HCT116 (cell line): ENCODE data around the gene RBM23. TPM values are rescaled to one million over a fixed set of nuclear protein-coding genes. Genes with fewer than 3 reads are reported as not detected.

Experiments
- ATAC-seq: fragments of 200-7000 bp; cut with Tn5 transposase; 2 replicates; pipeline ENCODE4 v1.9.1; 2020; ENCODE audit warnings: mild to moderate bottlenecking, moderate library complexity
- BruUV-seq: library from RNA; stranded (reverse); fragments of 400-500 nt; replicated peaks from 2 replicates; lab custom pipeline; 2021; lab: Mats Ljungman, UMichigan
- CTCF ChIA-PET: fragments of 300-600 bp; sonication (Branson Sonifier 250); formaldehyde crosslinking; loops from one replicate; lab custom pipeline; 2021; ENCODE audit warnings: antibody characterized with exemption; lab: Charles Lee
- POLR2A ChIA-PET: fragments of 300-600, 350-600 bp; sonication (Branson Sonifier 250); formaldehyde crosslinking; loops from one replicate; lab custom pipeline; 2021; ENCODE audit warnings: antibody characterized with exemption; lab: Charles Lee
- RAD21 ChIA-PET, 2 experiments: fragments of 300-600 bp; sonication (Branson Sonifier 250); formaldehyde crosslinking; loops; one replicate each; lab custom pipeline; 2023; ENCODE audit warnings: low total read pairs in 2 of 2; ENCODE audit not compliant: uncharacterized antibody in 2 of 2, unreplicated experiment in 2 of 2, low non-redundant PET in 1 of 2; lab: Charles Lee
- DNase-seq: peaks from one replicate; pipeline ENCODE4 v3.0.0-alpha.2; 2010; ENCODE audit warnings: low read depth, low spot score
- H2AFZ ChIP-seq: fragments of 200-600 bp; shearing (Covaris generic), sonication (generic); 2 replicates; pipeline ENCODE4 v1.6.1; 2017; ENCODE audit warnings: low read depth, mixed run types, mixed read lengths, antibody characterized with exemption, low read length; ENCODE audit not compliant: poor library complexity, severe bottlenecking
- H3K27ac ChIP-seq: 2 replicates; pipeline ENCODE4 v1.5.1; 2012; ENCODE audit warnings: low read depth, low read length
- H3K27me3 ChIP-seq: fragments of 200-600 bp; sonication (generic); 2 replicates; pipeline ENCODE4 v1.6.1; 2016; ENCODE audit warnings: mixed run types, low read length, mixed read lengths; ENCODE audit not compliant: insufficient read depth
- H3K36me3 ChIP-seq, 2 experiments: fragments of 200-500 bp in 1 of 2; fragments of 200-600 bp in 1 of 2; sonication (Bioruptor generic) in 1 of 2; sonication (generic) in 1 of 2; 2 replicates each; pipeline versions ENCODE4 v1.5.1 to v1.6.1; 2014 to 2016; ENCODE audit warnings: low read length in 2 of 2, inconsistent platforms in 1 of 2, mixed read lengths in 1 of 2, mixed run types in 1 of 2; ENCODE audit not compliant: insufficient read depth in 2 of 2, control insufficient read depth in 1 of 2
- H3K4me1 ChIP-seq, 2 experiments: fragments of 200-600 bp in 1 of 2; sonication (generic) in 1 of 2; 2 replicates each; pipeline versions ENCODE4 v1.5.1 to v1.6.1; 2012 to 2017; ENCODE audit warnings: low read length in 2 of 2, inconsistent platforms in 1 of 2, mild to moderate bottlenecking in 1 of 2, mixed read lengths in 1 of 2, mixed run types in 1 of 2, moderate library complexity in 1 of 2; ENCODE audit not compliant: insufficient read depth in 2 of 2, control insufficient read depth in 1 of 2
- H3K4me2 ChIP-seq: fragments of 200-600 bp; sonication (generic); 2 replicates; pipeline ENCODE4 v1.6.1; 2017; ENCODE audit warnings: mixed run types, low read length, mixed read lengths
- H3K4me3 ChIP-seq, 2 experiments: fragments of 200-600 bp in 1 of 2; sonication (generic) in 1 of 2; replicated peaks in 1 of 2; 2 replicates each; pipeline ENCODE4 v1.5.1; 2011 to 2016; ENCODE audit warnings: low read length in 2 of 2, control low read depth in 1 of 2, low read depth in 1 of 2, mild to moderate bottlenecking in 1 of 2, mixed read lengths in 1 of 2, mixed run types in 1 of 2
- H3K79me2 ChIP-seq: fragments of 200-600 bp; sonication (generic); 2 replicates; pipeline ENCODE4 v1.6.1; 2017; ENCODE audit warnings: mild to moderate bottlenecking, mixed run types, low read length, moderate library complexity, mixed read lengths; ENCODE audit not compliant: insufficient read depth
- H3K9ac ChIP-seq: fragments of 200-600 bp; sonication (generic); 2 replicates; pipeline ENCODE4 v1.6.1; 2016; ENCODE audit warnings: low read length, mixed read lengths
- H3K9me2 ChIP-seq: fragments of 200-600 bp; sonication (generic), shearing (Covaris generic); 2 replicates; pipeline ENCODE4 v1.6.1; 2017; ENCODE audit warnings: mixed run types, mild to moderate bottlenecking, moderate library complexity; ENCODE audit not compliant: insufficient read depth
- H3K9me3 ChIP-seq, 2 experiments: fragments of 200-500 bp in 1 of 2; fragments of 200-600 bp in 1 of 2; sonication (Bioruptor generic) in 1 of 2; sonication (generic) in 1 of 2; 2 replicates each; pipeline ENCODE4 v1.6.1; 2014 to 2017; ENCODE audit warnings: low read length in 2 of 2, mixed read lengths in 2 of 2, inconsistent platforms in 1 of 2, low read depth in 1 of 2, mild to moderate bottlenecking in 1 of 2, mixed run types in 1 of 2, moderate library complexity in 1 of 2; ENCODE audit not compliant: control insufficient read depth in 1 of 2, insufficient read depth in 1 of 2
- H4K20me1 ChIP-seq: fragments of 200-600 bp; sonication (generic), shearing (Covaris generic); 2 replicates; pipeline ENCODE4 v1.6.1; 2017; ENCODE audit warnings: mixed run types, mild to moderate bottlenecking, moderate library complexity; ENCODE audit not compliant: insufficient read depth
- CBX3 ChIP-seq: IDR thresholded peaks from 2 replicates; pipeline ENCODE4 v1.6.1; 2012; ENCODE audit warnings: low read depth
- POLR2AphosphoS5 ChIP-seq: IDR thresholded peaks from 2 replicates; pipeline ENCODE4 v1.6.1; 2011; ENCODE audit warnings: mild to moderate bottlenecking, low read depth, low read length, moderate library complexity
- RAD21 ChIP-seq: IDR thresholded peaks from 2 replicates; pipeline ENCODE4 v1.6.1; 2012; ENCODE audit warnings: low read depth, mild to moderate bottlenecking
- YY1 ChIP-seq: IDR thresholded peaks from 2 replicates; pipeline ENCODE4 v1.6.1; 2011; ENCODE audit warnings: low read length, low read depth, moderate library complexity, mild to moderate bottlenecking; ENCODE audit not compliant: insufficient replicate concordance; ENCODE audit errors: extremely low read depth
- ZFX ChIP-seq: fragments of 450-650 bp; IDR thresholded peaks from 2 replicates; pipeline ENCODE4 v1.6.1; 2017
- intact Hi-C: fragments of 100-400 bp; cut with micrococcal nuclease; formaldehyde crosslinking; loops from 2 replicates; pipeline ENCODE4 v1.10.0; 2022
- total RNA-seq: library from RNA; stranded (reverse); gene quantifications from one replicate; pipeline ENCODE4 v1.2.1, GENCODE V29; 2021; ENCODE audit not compliant: unreplicated experiment
- TF ChIP-seq, protein P1 (sequence below), 3 experiments: fragments of 200-600 bp in 1 of 3; sonication (generic) in 1 of 3; IDR thresholded peaks in 2 of 3; conservative IDR thresholded peaks in 1 of 3; 2 replicates each; pipeline ENCODE4 v1.5.1; 2012 to 2017; ENCODE audit warnings: low read depth in 2 of 3, low read length in 2 of 3, antibody characterized with exemption in 1 of 3, borderline replicate concordance in 1 of 3, control low read depth in 1 of 3, mild to moderate bottlenecking in 1 of 3, mixed read lengths in 1 of 3, mixed run types in 1 of 3, moderate library complexity in 1 of 3; ENCODE audit not compliant: insufficient read depth in 1 of 3

Gene RBM23
- total RNA-seq, 1 experiment from 2014 or later: 67.2 TPM

DNA sequence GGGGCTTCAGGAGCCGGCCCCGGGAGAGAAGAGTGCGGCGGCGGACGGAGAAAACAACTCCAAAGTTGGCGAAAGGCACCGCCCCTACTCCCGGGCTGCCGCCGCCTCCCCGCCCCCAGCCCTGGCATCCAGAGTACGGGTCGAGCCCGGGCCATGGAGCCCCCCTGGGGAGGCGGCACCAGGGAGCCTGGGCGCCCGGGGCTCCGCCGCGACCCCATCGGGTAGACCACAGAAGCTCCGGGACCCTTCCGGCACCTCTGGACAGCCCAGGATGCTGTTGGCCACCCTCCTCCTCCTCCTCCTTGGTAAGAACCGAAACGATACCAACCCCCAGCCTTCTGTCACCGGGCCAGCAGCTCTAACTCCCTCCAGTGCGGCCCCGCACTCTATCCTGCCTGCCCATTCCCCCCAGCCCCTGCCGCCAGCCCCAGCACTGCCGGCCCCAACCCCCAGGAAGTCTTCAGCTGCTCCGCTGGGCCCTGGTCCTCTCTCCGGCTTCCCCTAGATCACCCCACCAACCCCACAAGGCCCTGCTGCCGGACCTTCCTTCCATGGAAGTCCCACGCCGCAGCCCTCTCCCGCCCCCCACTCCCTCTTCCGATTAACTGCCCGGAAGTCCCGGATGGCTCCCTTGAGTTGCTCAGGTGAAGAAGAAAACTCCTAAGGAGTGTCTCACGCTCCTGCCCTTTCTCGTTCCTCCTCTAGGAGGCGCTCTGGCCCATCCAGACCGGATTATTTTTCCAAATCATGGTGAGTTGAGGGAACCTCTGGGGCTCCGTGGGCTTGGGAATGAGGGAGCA, 46.7 kb downstream of the RBM23 start:
- Histone ChIP-seq H4K20me1 (no peaks in the 10 kb centered on the region), H3K36me3 (peaks cover 3% of the 10 kb centered on the region in 2 experiments; a peak in 1 of 4 replicates), H3K4me3 (peak overlapping the region; percentile 71 to 89), H3K79me2 (no peaks in the 10 kb centered on the region), H3K4me1 (peaks cover 14 to 28% of the 10 kb centered on the region in 2 experiments), H3K27ac (peak overlapping the region; percentile 98), H2AFZ (peak overlapping the region; percentile 2), H3K4me2 (peak overlapping the region; percentile 82), H3K27me3 (no peaks in the 10 kb centered on the region), H3K9ac (peak overlapping the region; percentile 78), H3K9me3 (no peaks in the 10 kb centered on the region), H3K9me2 (no peaks in the 10 kb centered on the region)
- TF ChIP-seq, protein P1, sequence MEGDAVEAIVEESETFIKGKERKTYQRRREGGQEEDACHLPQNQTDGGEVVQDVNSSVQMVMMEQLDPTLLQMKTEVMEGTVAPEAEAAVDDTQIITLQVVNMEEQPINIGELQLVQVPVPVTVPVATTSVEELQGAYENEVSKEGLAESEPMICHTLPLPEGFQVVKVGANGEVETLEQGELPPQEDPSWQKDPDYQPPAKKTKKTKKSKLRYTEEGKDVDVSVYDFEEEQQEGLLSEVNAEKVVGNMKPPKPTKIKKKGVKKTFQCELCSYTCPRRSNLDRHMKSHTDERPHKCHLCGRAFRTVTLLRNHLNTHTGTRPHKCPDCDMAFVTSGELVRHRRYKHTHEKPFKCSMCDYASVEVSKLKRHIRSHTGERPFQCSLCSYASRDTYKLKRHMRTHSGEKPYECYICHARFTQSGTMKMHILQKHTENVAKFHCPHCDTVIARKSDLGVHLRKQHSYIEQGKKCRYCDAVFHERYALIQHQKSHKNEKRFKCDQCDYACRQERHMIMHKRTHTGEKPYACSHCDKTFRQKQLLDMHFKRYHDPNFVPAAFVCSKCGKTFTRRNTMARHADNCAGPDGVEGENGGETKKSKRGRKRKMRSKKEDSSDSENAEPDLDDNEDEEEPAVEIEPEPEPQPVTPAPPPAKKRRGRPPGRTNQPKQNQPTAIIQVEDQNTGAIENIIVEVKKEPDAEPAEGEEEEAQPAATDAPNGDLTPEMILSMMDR (IDR thresholded peaks at IDR 0.05 in 2 of 3, conservative IDR thresholded peaks at IDR 0.05 in 1 of 3; ENCODE audit: borderline replicate concordance in 1 of 3, insufficient read depth in 1 of 3, low read depth in 2 of 3, low read length in 2 of 3): peak; percentile 84 to 98 (median 98)
- TF ChIP-seq YY1 (peak; percentile 67), CBX3 (no peak), RAD21 (peak; percentile 79), POLR2AphosphoS5 (peak; percentile 52; the same call in 1 of the 2 replicates), ZFX (peak; percentile 42; the same call in 1 of the 2 replicates)
- BruUV-seq: no TSS peak
- CTCF ChIA-PET: interaction anchor here (0.6 to 3.8 kb wide), 16 partner anchors 10 to 302 kb away, joined by 3 to 51 read pairs (median 4); partner anchors contain the start of gene REM2
- DNase-seq (peak; percentile 64), ATAC-seq (peak; percentile 69)
- RAD21 ChIA-PET: interaction anchor here (0.7 to 1.2 kb wide), 2 partner anchors 19 to 216 kb away, joined by 3 read pairs; no protein-coding TSS in a partner anchor
- POLR2A ChIA-PET: interaction anchor here (1.0 to 3.0 kb wide), 3 partner anchors 10 to 221 kb away, joined by 5 to 24 read pairs (median 7); partner anchors contain the start of gene REM2
- intact Hi-C loops: loop anchor here (1.0 to 5.0 kb wide), 3 partner anchors 14 to 45 kb away; partner anchors contain the start of gene RBM23
